Spleen (tissue), 11 donors: ENCODE results near the gene ZDHHC4. TPM values are rescaled to one million over a fixed set of nuclear protein-coding genes. Genes with fewer than 3 reads are reported as not detected.
A peak's percentile ranks its signal among the peaks of the same experiment; 100 is the strongest.

Experiments
- DNase-seq: peaks from one replicate; pipeline ENCODE4 v3.0.0-alpha.2; 2020
- H3K27ac ChIP-seq, 8 donors: fragments of 200-600 bp; sonication (generic) in 7 of 8; 1 replicate in 4 of 8; 2 replicates in 4 of 8; pipeline versions ENCODE4 v1.5.0 to v1.8.0; 2016 to 2021; ENCODE audit warnings: inconsistent platforms in 4 of 8, mild to moderate bottlenecking in 4 of 8, moderate library complexity in 1 of 8
- H3K27me3 ChIP-seq, 7 donors: fragments of 200-600 bp; sonication (generic) in 6 of 7; replicated peaks in 1 of 7; 1 replicate in 4 of 7; 2 replicates in 3 of 7; pipeline versions ENCODE4 v1.5.0 to v1.8.0; 2016 to 2021; ENCODE audit warnings: inconsistent platforms in 3 of 7, mild to moderate bottlenecking in 1 of 7
- H3K36me3 ChIP-seq, 6 donors: fragments of 200-600 bp; sonication (generic) in 5 of 6; 1 replicate in 4 of 6; 2 replicates in 2 of 6; pipeline versions ENCODE4 v1.5.0 to v1.8.0; 2016 to 2021; ENCODE audit warnings: inconsistent platforms in 2 of 6
- H3K4me1 ChIP-seq, 6 donors: fragments of 200-600 bp; sonication (generic) in 5 of 6; 1 replicate in 3 of 6; 2 replicates in 3 of 6; pipeline versions ENCODE4 v1.5.0 to v1.8.0; 2016 to 2021; ENCODE audit warnings: inconsistent platforms in 3 of 6
- H3K4me3 ChIP-seq, 8 donors: fragments of 200-600 bp; sonication (generic) in 7 of 8; 1 replicate in 4 of 8; 2 replicates in 4 of 8; pipeline versions ENCODE4 v1.5.0 to v1.8.0; 2016 to 2021; ENCODE audit warnings: inconsistent platforms in 4 of 8, mild to moderate bottlenecking in 4 of 8, moderate library complexity in 2 of 8
- H3K9me3 ChIP-seq, 8 donors: fragments of 200-600 bp; sonication (generic) in 7 of 8; 1 replicate in 4 of 8; 2 replicates in 4 of 8; pipeline versions ENCODE4 v1.5.0 to v1.8.0; 2016 to 2021; ENCODE audit warnings: inconsistent platforms in 4 of 8
- CTCF ChIP-seq, 11 experiments: fragments of 200-600 bp in 7 of 11; fragments of 450-650 bp in 4 of 11; sonication (generic) in 4 of 11; IDR thresholded peaks in 8 of 11; conservative IDR thresholded peaks in 3 of 11; 1 replicate in 7 of 11; 2 replicates in 4 of 11; pipeline versions ENCODE4 v1.4.0 to v1.8.0; 2016 to 2021; ENCODE audit warnings: antibody characterized with exemption in 11 of 11, inconsistent platforms in 4 of 11, mild to moderate bottlenecking in 1 of 11
- POLR2A ChIP-seq, 3 donors: fragments of 450-650 bp; IDR thresholded peaks; one replicate each; pipeline ENCODE4 v1.5.1; 2017; ENCODE audit warnings: antibody characterized with exemption in 3 of 3, mild to moderate bottlenecking in 1 of 3
- POLR2AphosphoS5 ChIP-seq, 3 donors: sonication (generic); formaldehyde crosslinking; IDR thresholded peaks; one replicate each; pipeline ENCODE4 v1.5.1; 2017; ENCODE audit warnings: antibody characterized with exemption in 3 of 3
- WGBS, 5 donors: extraction: QIAGEN DNeasy Blood & Tissue Kit in 3 of 5; methylation state at CpG; one replicate each; pipeline versions ENCODE4 v1.1.5 to v1.1.7; 2013 to 2018; 5-methylcytosine and 5-hydroxymethylcytosine counted together
- intact Hi-C: fragments of 100-400 bp; cut with DNase I; formaldehyde crosslinking; loops from one replicate; pipeline ENCODE4 v1.15.0; 2023; ENCODE audit warnings: low total_unique reads
- polyA plus RNA-seq, 3 donors: library from polyadenylated mRNA; stranded (reverse); fragments of 200-250 nt; gene quantifications; one replicate each; pipeline ENCODE4 v1.2.1, GENCODE V29; 2013
- total RNA-seq, 7 donors: library from RNA; depleted of rRNA in 3 of 7; stranded (reverse); fragments of >200 nt in 3 of 7; fragmentation: NEBNext Ultra II Directional in 4 of 7; extraction: Animal tissue kit (Norgen Biotek cat#: 25700) in 4 of 7; gene quantifications; one replicate each; pipeline versions ENCODE4 v1.1.0 to v1.2.1, GENCODE V29; 2016 to 2021
- donor health status: healthy with polysubstance abuse.
- donor health status: DM: no; HTN: no; CAD: no; lungs with moderate emphysema.
- donor health status: DM: no; HTN: no; CAD: no.
- donor health status: Bipolar disorder and iron deficiency.
- donor health status: healthy.
- donor health status: DM: no; HTN: no; CAD: no.
- donor health status: DM: yes; HTN: yes; CAD: no.

ZDHHC4 gene
- total and polyA plus RNA-seq, 10 donors, result 26.6 to 46.4 (median 37.4) TPM

GRCh38 chr7:6614953-6615722 lies 37.9 kb downstream of the ZDHHC4 start, which contains the start of gene ZNF853:
Gene ZNF853 (plus strand): TSS chr7:6615610. CDS start chr7:6616175, 565 bp downstream.
- 4 to 21% (median 8%) methylated on average over 11 to 91 of the region's 91 CpGs for WGBS, 5 donors
- peak in 1 of 3 donors; percentile 20 for TF ChIP-seq POLR2AphosphoS5 (IDR thresholded peaks at IDR 0.05)
- no peak for TF ChIP-seq POLR2A (IDR thresholded peaks at IDR 0.05)
- peak in 1 of 11 experiments; percentile 10 for TF ChIP-seq CTCF (IDR thresholded peaks at IDR 0.05 in 8 of 11, conservative IDR thresholded peaks at IDR 0.05 in 3 of 11)
- H3K4me3 ChIP-seq, result peak within 1 kb of the TSS; percentile 51 to 84 (median 65)
- H3K36me3 ChIP-seq, result peaks cover 0 to 9% (median 0%) of the 10 kb centered on the region in 6 donors
- DNase-seq, result peak; percentile 81
- no peaks in the 10 kb centered on the region for H3K9me3 ChIP-seq
- H3K27me3 ChIP-seq, result peaks cover 0 to 35% (median 0%) of the 10 kb centered on the region in 7 donors
- H3K4me1 ChIP-seq, result peaks cover 4 to 38% (median 21%) of the 10 kb centered on the region in 6 donors
- intact Hi-C loops, result no loop called here
- peak within 1 kb of the TSS in 6 of 8 donors; percentile 13 to 73 (median 44) for H3K27ac ChIP-seq

GRCh38 chr7:6615723-6616555 lies 38.7 kb downstream of the ZDHHC4 start:
- TF ChIP-seq POLR2AphosphoS5 (IDR thresholded peaks at IDR 0.05) (peak in 2 of 3 donors; percentile 23 to 54), POLR2A (IDR thresholded peaks at IDR 0.05) (no peak)
- H3K27ac ChIP-seq, result peak overlapping the region in 6 of 8 donors; percentile 13 to 73 (median 44)
- H3K4me1 ChIP-seq, result peaks cover 6 to 46% (median 28%) of the 10 kb centered on the region in 6 donors
- DNase-seq, result no peak
- intact Hi-C loops, result no loop called here
- H3K27me3 ChIP-seq, result peaks cover 0 to 35% (median 0%) of the 10 kb centered on the region in 7 donors
- WGBS, 5 donors, result 11 to 44% (median 19%) methylated on average over 14 to 63 of the region's 63 CpGs
- peaks cover 0 to 1% (median 0%) of the 10 kb centered on the region in 6 donors for H3K36me3 ChIP-seq
- peak overlapping the region; percentile 50 to 84 (median 65) for H3K4me3 ChIP-seq
- H3K9me3 ChIP-seq, result no peaks in the 10 kb centered on the region

GRCh38 chr7:6616854-6617643 lies 39.8 kb downstream of the ZDHHC4 start:
- Histone ChIP-seq H3K4me1 (peaks cover 6 to 57% (median 39%) of the 10 kb centered on the region in 6 donors), H3K4me3 (no peak overlapping the region), H3K36me3 (peaks cover 0 to 10% (median 0%) of the 10 kb centered on the region in 6 donors), H3K27ac (no peak overlapping the region), H3K9me3 (no peaks in the 10 kb centered on the region), H3K27me3 (peaks cover 0 to 35% (median 0%) of the 10 kb centered on the region in 7 donors)
- intact Hi-C loops, result no loop called here
- no peak for TF ChIP-seq POLR2A (IDR thresholded peaks at IDR 0.05)
- TF ChIP-seq POLR2AphosphoS5 (IDR thresholded peaks at IDR 0.05), result no peak
- TF ChIP-seq CTCF (IDR thresholded peaks at IDR 0.05 in 8 of 11, conservative IDR thresholded peaks at IDR 0.05 in 3 of 11), result no peak
- 88 to 96% (median 91%) methylated on average over 11 to 20 of the region's 20 CpGs for WGBS, 5 donors
- no peak for DNase-seq

- DNase-seq, result no peak
- WGBS, 5 donors, result 74 to 93% (median 86%) methylated on average over 4 of the region's 4 CpGs
- Histone ChIP-seq H3K4me3 (no peak overlapping the region), H3K4me1 (peaks cover 6 to 61% (median 42%) of the 10 kb centered on the region in 6 donors), H3K27me3 (peaks cover 0 to 33% (median 0%) of the 10 kb centered on the region in 7 donors), H3K9me3 (no peaks in the 10 kb centered on the region), H3K27ac (no peak overlapping the region), H3K36me3 (peaks cover 0 to 22% (median 3%) of the 10 kb centered on the region in 6 donors)
- intact Hi-C loops, result no loop called here
- TF ChIP-seq POLR2A (IDR thresholded peaks at IDR 0.05) (no peak), POLR2AphosphoS5 (IDR thresholded peaks at IDR 0.05) (no peak), CTCF (IDR thresholded peaks at IDR 0.05 in 8 of 11, conservative IDR thresholded peaks at IDR 0.05 in 3 of 11) (no peak)
Measured at GRCh38 chr7:6618621-6619020, 41.4 kb downstream of the ZDHHC4 start.
